Erythroblast (primary cell): Measurements from ENCODE around the gene ADK.

ENCODE experiments used
- GATA1 ChIP-seq: IDR thresholded peaks from 2 replicates; pipeline ENCODE4 v1.6.1; 2011; ENCODE audit warnings: low read depth, mild to moderate bottlenecking, control low read depth, low read length, moderate library complexity
- POLR2A ChIP-seq: IDR thresholded peaks from 2 replicates; pipeline ENCODE4 v1.6.1; 2011; ENCODE audit warnings: mild to moderate bottlenecking, low read length

- TF ChIP-seq POLR2A (no peak), GATA1 (no peak)
Observed at GRCh38 chr10:74620626-74621025, 469.6 kb downstream of the ADK start.
